Measurements from ENCODE around the gene PLIN4.

- TF ChIP-seq, protein P1, sequence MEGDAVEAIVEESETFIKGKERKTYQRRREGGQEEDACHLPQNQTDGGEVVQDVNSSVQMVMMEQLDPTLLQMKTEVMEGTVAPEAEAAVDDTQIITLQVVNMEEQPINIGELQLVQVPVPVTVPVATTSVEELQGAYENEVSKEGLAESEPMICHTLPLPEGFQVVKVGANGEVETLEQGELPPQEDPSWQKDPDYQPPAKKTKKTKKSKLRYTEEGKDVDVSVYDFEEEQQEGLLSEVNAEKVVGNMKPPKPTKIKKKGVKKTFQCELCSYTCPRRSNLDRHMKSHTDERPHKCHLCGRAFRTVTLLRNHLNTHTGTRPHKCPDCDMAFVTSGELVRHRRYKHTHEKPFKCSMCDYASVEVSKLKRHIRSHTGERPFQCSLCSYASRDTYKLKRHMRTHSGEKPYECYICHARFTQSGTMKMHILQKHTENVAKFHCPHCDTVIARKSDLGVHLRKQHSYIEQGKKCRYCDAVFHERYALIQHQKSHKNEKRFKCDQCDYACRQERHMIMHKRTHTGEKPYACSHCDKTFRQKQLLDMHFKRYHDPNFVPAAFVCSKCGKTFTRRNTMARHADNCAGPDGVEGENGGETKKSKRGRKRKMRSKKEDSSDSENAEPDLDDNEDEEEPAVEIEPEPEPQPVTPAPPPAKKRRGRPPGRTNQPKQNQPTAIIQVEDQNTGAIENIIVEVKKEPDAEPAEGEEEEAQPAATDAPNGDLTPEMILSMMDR (IDR thresholded peaks at IDR 0.05 in 2 of 3, conservative IDR thresholded peaks at IDR 0.05 in 1 of 3; ENCODE audit: borderline replicate concordance in 1 of 3, insufficient read depth in 1 of 3, low read depth in 2 of 3, low read length in 2 of 3), result no peak
- TF ChIP-seq CEBPB (IDR thresholded peaks at IDR 0.05; ENCODE audit: low read depth), result no peak
- TF ChIP-seq EZH2phosphoT487 (IDR thresholded peaks at IDR 0.05; ENCODE audit: borderline replicate concordance), result no peak
- TF ChIP-seq POLR2AphosphoS5 (IDR thresholded peaks at IDR 0.05; ENCODE audit: low read depth, low read length), result no peak
- TF ChIP-seq ZNF274 (IDR thresholded peaks at IDR 0.05; ENCODE audit: low read depth, low read length), result no peak
- TF ChIP-seq EZH2 (IDR thresholded peaks at IDR 0.05), result no peak
- no peak for TF ChIP-seq SRF (IDR thresholded peaks at IDR 0.05; ENCODE audit: low read depth)
- TF ChIP-seq POLR2A (IDR thresholded peaks at IDR 0.05; ENCODE audit: borderline replicate concordance, extremely low read depth, insufficient read depth, insufficient read length), result no peak
- TF ChIP-seq CBX3 (IDR thresholded peaks at IDR 0.05; ENCODE audit: low read depth), result no peak
- TF ChIP-seq, protein P2, sequence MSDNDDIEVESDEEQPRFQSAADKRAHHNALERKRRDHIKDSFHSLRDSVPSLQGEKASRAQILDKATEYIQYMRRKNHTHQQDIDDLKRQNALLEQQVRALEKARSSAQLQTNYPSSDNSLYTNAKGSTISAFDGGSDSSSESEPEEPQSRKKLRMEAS (IDR thresholded peaks at IDR 0.05), result no peak
- TF ChIP-seq TCF7L2 (IDR thresholded peaks at IDR 0.05; ENCODE audit: borderline replicate concordance, extremely low read depth, insufficient read depth, insufficient read length), result no peak
- no peak for TF ChIP-seq YY1 (IDR thresholded peaks at IDR 0.05; ENCODE audit: extremely low read depth, insufficient replicate concordance, low read depth, low read length)
- no peak for TF ChIP-seq EGR1 (IDR thresholded peaks at IDR 0.05; ENCODE audit: low read depth)
- no peak for TF ChIP-seq JUND (IDR thresholded peaks at IDR 0.05)
Measured at GRCh38 chr19:4525563-4526002, 7.3 kb upstream of the PLIN4 start.
